ENCODE results near the gene CAPZB. TPM values are rescaled to one million over a fixed set of nuclear protein-coding genes. Genes with fewer than 3 reads are reported as not detected.

CAPZB gene
- total RNA-seq, 4 donors from 2014 or later = 58.2 to 109 (median 96.7) TPM

DNA sequence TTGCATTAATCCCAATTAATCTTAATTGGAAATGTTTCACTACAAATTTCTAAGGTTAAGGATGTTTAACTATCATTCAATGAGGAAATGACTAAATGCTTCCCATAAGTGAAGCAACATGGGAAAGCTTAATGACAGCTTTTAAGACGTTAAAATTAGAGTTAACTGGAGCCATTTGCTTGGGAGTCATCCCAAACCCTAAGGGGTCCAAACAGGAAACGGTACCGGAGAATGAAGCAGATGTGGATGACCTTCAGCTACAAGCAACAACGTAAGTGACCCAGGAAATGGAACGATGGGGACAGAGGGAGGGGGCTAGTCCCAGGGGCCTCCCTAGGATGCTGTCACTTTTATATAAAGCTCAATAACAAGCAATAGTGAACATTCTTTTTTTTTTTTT is 62.2 kb downstream of the CAPZB start:
- TF ChIP-seq, protein P1, sequence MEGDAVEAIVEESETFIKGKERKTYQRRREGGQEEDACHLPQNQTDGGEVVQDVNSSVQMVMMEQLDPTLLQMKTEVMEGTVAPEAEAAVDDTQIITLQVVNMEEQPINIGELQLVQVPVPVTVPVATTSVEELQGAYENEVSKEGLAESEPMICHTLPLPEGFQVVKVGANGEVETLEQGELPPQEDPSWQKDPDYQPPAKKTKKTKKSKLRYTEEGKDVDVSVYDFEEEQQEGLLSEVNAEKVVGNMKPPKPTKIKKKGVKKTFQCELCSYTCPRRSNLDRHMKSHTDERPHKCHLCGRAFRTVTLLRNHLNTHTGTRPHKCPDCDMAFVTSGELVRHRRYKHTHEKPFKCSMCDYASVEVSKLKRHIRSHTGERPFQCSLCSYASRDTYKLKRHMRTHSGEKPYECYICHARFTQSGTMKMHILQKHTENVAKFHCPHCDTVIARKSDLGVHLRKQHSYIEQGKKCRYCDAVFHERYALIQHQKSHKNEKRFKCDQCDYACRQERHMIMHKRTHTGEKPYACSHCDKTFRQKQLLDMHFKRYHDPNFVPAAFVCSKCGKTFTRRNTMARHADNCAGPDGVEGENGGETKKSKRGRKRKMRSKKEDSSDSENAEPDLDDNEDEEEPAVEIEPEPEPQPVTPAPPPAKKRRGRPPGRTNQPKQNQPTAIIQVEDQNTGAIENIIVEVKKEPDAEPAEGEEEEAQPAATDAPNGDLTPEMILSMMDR (IDR thresholded peaks at IDR 0.05) = no peak
- TF ChIP-seq POLR2A (IDR thresholded peaks at IDR 0.05) (no peak), EP300 (IDR thresholded peaks at IDR 0.05) (no peak)
- H3K4me3 ChIP-seq = no peak overlapping the region
- peaks cover 0 to 16% (median 7%) of the 10 kb centered on the region in 3 donors for H3K36me3 ChIP-seq
- DNase-seq (ENCODE audit: low spot score in 2 of 2) = no peak
- H3K27me3 ChIP-seq = no peaks in the 10 kb centered on the region
- H3K9me3 ChIP-seq = no peaks in the 10 kb centered on the region
- H3K4me1 ChIP-seq = peaks cover 0 to 96% (median 41%) of the 10 kb centered on the region in 4 donors
- peak overlapping the region in 1 of 4 donors; percentile 30 for H3K27ac ChIP-seq
- 45 to 46% methylated on average over 5 of the region's 5 CpGs for WGBS, 2 donors

DNA sequence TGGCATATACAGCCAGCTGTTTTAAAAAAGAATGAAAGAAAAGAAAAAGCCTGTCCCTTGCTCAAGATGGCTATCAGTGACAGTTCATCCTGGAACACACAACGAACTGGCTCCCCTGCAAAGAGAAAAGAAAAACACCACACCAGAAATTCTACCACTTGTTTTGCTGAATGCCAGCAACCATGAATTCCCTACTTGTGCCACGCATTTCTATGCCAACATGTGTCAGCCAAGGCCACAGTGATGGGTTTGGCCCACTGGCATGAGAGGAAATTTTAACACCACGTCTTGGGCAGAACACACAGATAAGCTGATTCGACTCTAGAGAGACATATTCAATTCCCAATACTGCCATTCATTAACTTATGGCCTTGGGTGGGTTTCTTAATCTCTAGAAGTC is 64.0 kb downstream of the CAPZB start:
- DNase-seq (ENCODE audit: low spot score in 2 of 2) = no peak
- no peaks in the 10 kb centered on the region for H3K9me3 ChIP-seq
- H3K36me3 ChIP-seq = peaks cover 0 to 17% (median 7%) of the 10 kb centered on the region in 3 donors
- peaks cover 0 to 90% (median 26%) of the 10 kb centered on the region in 4 donors for H3K4me1 ChIP-seq
- WGBS, 2 donors = 49% methylated on average over 4 of the region's 4 CpGs
- no peak overlapping the region for H3K4me3 ChIP-seq
- peak overlapping the region in 1 of 4 donors; percentile 0 for H3K27ac ChIP-seq
- no peaks in the 10 kb centered on the region for H3K27me3 ChIP-seq
- no peak for TF ChIP-seq EP300 (IDR thresholded peaks at IDR 0.05)
- TF ChIP-seq, protein P1 (IDR thresholded peaks at IDR 0.05) = no peak
- no peak for TF ChIP-seq POLR2A (IDR thresholded peaks at IDR 0.05)

DNA sequence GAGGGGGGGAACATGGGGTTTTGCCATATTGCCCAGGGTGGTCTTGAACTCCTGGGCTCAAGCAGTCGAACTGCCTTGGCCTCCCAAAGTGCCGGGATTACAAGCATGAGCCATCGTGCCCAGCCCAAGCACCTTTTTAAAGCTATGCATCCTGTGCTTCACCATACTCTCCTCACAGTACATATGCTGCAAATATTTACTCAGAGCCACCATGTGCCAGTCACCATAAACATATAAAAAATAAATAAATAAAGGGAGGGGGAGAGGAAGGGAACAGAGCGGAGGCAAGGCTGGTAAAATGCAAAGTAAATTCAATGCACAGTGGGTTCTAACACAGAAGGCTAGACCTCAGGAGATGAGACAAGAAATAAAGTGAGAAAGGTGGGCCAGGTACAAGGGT is 64.7 kb downstream of the CAPZB start:
- H3K27ac ChIP-seq = no peak overlapping the region
- peaks cover 0 to 22% (median 7%) of the 10 kb centered on the region in 3 donors for H3K36me3 ChIP-seq
- TF ChIP-seq POLR2A (IDR thresholded peaks at IDR 0.05) = no peak
- no peaks in the 10 kb centered on the region for H3K9me3 ChIP-seq
- peaks cover 0 to 85% (median 18%) of the 10 kb centered on the region in 4 donors for H3K4me1 ChIP-seq
- H3K4me3 ChIP-seq = no peak overlapping the region
- WGBS, 2 donors = 97 to 98% methylated on average over 4 of the region's 4 CpGs
- DNase-seq (ENCODE audit: low spot score in 2 of 2) = no peak
- no peaks in the 10 kb centered on the region for H3K27me3 ChIP-seq

DNA sequence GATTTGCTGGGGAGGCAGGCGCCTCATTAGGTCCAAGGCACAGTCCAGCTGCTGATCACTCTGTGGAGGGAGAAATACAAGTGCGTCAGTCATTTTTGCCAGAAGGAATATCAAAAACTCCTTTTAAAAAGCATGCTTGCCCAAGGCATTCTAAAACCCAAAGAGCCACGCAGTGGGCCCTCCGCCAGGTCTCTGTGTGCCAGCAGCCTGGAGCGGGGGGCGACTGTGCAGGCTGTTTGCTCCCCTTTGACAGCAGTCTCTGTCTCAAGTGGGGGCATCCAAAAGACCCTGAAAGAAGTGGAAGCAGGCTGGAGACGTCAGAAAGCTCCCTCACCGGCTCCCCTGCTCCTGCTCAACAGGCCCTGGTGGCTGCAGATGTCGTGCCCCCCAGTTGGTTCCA is 65.6 kb downstream of the CAPZB start:
- TF ChIP-seq, protein P1 (IDR thresholded peaks at IDR 0.05) = no peak
- no peak for TF ChIP-seq EP300 (IDR thresholded peaks at IDR 0.05)
- TF ChIP-seq POLR2A (IDR thresholded peaks at IDR 0.05) = no peak
- Histone ChIP-seq H3K27me3 (no peaks in the 10 kb centered on the region), H3K9me3 (no peaks in the 10 kb centered on the region), H3K4me1 (peaks cover 0 to 85% (median 15%) of the 10 kb centered on the region in 4 donors), H3K36me3 (peaks cover 0 to 23% (median 7%) of the 10 kb centered on the region in 3 donors), H3K27ac (peak overlapping the region in 1 of 4 donors; percentile 24), H3K4me3 (no peak overlapping the region)
- no peak for DNase-seq (ENCODE audit: low spot score in 2 of 2)
- WGBS, 2 donors = 56 to 84% methylated on average over 8 to 9 of the region's 9 CpGs

DNA sequence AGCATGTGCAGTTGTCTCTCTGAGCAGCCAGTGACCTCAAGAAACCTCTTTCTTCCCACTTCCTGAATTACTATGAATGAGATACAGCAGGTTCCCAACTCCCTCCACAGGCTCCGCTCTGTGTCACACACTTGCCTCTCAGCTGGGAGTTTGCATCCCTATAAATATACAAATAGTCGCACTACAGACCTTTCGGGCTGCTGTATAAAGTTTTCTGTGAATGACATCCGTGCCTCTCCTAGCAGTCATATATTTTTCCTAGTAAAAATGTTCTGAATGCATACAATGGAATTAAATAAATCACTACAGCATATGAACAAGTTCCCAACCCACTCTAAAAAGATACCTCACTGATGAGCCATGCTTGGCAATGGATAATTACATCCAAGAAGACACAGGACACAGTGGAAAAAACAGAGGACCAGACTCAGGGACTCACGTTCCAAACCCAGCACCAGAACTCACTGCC is 66.8 kb downstream of the CAPZB start:
- H3K27ac ChIP-seq = no peak overlapping the region
- H3K36me3 ChIP-seq = peaks cover 0 to 23% (median 7%) of the 10 kb centered on the region in 3 donors
- no peaks in the 10 kb centered on the region for H3K27me3 ChIP-seq
- no peak overlapping the region for H3K4me3 ChIP-seq
- TF ChIP-seq POLR2A (IDR thresholded peaks at IDR 0.05) (no peak), EP300 (IDR thresholded peaks at IDR 0.05) (no peak)
- TF ChIP-seq, protein P1 (IDR thresholded peaks at IDR 0.05) = no peak
- H3K4me1 ChIP-seq = peaks cover 0 to 85% (median 16%) of the 10 kb centered on the region in 4 donors
- no peaks in the 10 kb centered on the region for H3K9me3 ChIP-seq
- no peak for DNase-seq (ENCODE audit: low spot score in 2 of 2)
- WGBS, 2 donors = 84 to 87% methylated on average over 5 of the region's 5 CpGs
